Stimulated activated CD8-positive, alpha-beta memory T cell treated with anti-CD3 and anti-CD28 coated beads, Interleukin-4, amount 100 ng/mL, for 4 hours (primary cell): ENCODE results near the gene SFMBT1.
"Not testable (repeated sequence)": the region's sequence is repeated elsewhere in the genome, so short reads cannot be mapped to it uniquely, and the experiment has no call there.

Source experiments
- DNase-seq, 2 donors: peaks; one replicate each; pipeline ENCODE4 v3.0.0-alpha.2; 2020; ENCODE audit warnings: low read depth in 2 of 2, low spot score in 1 of 2

The SFMBT1 gene

GRCh38 chr3:53039376-53039752 lies 6.5 kb downstream of the SFMBT1 start:
- no peak for DNase-seq

DNA sequence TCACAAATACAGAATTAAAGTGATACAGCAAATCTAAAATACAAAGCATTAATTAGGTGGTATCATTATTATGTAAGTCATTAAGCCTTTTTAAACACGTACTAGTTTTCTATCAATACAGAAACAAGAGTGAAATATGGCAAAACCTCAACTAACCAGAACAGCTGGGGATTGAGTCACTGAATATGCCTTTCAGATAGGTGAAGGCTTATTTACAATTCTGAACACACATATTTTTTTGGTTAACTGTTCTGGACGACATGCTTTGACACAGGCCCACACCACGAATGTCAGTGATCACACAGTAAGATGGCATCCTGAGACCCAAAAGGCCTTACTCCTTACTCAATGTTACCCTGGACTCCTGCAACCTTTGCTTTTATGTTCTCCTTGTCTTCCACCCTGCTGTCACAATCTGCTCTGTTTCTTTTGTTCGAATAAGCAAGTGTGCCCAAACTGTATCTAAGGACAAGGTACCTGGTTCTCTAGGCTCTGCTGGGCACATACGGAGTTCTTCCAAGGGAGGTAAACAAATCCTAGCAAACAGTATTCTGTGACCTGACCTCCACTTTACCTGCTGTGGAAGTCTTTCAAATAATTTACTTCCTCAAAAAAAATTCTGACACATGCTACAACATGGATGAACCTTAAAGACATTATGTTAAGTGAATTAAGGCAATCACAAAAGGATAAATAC lies 7.0 kb downstream of the SFMBT1 start:
- DNase-seq, result no peak

- no peak for DNase-seq
These were observed 9.9 kb downstream of the SFMBT1 start for GRCh38 chr3:53035825-53036619.

- not testable (repeated sequence) for DNase-seq
These were observed 10.9 kb downstream of the SFMBT1 start for GRCh38 chr3:53035018-53035417.

DNA sequence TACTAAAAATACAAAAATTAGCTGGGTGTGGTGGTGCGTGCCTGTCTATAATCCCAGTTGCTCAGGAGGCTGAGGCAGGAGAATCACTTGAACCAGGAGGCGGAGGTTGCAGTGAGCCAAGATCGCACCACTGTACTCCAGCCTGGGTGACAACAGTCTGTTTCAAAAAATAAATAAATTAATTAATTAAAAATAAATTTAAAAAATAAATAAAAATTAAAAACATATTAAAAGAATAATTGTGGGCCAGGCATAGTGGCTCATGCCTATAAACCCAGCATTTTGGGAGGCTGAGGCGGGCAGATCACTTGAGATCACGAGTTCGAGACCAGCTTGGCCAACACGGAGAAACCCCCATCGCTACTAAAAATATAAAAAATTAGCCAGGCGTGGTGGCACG lies 11.5 kb downstream of the SFMBT1 start:
- DNase-seq, result not testable (repeated sequence)

DNA sequence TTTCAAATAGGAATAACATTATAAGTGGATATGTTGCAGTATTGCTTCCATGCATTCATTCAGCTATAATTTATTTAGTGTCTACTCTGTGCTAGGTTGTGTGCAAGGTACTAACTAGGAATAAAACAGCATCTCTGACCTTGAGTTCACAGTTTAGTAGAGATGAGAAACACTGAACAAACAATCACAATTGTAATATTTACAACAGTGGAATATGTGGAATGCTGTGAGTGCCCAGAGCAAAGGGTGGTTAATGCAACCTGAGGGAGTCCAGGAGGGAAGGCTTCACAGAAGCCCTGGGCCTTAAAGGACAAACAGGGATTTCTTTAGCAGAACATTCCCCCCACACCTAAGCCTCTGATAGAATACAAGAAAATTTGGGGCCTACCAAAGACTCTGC lies 13.3 kb downstream of the SFMBT1 start:
- no peak for DNase-seq

DNA sequence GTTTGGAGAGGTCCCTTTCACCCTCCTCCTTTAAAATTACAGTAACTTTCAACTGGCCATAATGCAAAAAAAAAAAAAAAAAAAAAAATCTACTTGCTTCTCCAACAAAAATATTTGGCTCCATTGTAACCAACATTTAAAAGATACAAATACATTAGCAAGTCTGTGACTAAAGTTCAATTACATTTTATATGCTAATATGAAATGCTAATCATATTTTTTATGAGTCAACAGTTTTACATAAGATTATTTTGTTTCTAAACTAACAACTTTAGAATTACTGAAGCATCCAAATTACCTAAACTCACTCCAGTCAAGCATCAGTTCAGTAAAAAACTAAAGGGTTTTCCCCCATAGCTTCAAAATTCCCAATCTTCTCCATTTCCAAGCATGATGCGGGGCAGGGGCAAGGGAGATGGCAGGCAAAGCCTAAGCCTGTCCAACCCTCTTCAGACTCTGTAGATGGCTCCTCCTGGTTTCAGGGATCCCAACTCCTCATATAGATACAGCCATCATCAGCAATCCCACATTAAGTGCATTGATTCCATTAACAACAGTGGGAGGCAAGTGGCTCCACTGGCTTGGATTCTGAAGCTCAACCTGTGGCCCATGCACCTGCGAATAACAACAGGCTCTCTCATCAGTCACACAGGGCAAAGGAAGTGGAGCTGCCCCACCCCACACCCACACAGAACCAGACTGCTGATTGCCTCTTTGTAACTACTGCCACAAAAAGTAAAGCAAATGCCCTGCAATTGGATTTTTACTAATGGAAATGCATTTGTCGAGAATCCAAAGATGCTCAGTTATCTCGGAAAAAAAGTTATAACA lies 15.0 kb downstream of the SFMBT1 start:
- peak in 1 of 2 donors; percentile 22 for DNase-seq

DNA sequence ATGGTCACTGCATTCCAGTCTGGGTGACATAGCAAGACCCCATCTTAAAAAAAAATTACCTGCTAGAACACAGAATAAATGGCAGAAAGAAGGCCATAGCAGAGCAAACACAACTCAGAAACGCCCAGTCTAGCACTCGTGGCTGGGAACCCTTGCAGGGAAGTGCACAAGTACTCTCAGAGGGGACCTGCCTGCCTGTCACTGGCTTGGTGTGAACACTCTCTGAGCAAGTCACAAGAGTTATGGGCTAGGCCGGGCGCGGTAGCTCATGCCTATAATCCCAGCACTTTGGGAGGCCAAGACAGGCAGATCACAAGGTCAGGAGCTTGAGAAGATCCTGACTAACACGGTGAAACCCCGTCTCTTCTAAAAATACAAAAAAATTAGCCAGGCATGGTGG lies 17.2 kb downstream of the SFMBT1 start:
- no peak for DNase-seq

DNA sequence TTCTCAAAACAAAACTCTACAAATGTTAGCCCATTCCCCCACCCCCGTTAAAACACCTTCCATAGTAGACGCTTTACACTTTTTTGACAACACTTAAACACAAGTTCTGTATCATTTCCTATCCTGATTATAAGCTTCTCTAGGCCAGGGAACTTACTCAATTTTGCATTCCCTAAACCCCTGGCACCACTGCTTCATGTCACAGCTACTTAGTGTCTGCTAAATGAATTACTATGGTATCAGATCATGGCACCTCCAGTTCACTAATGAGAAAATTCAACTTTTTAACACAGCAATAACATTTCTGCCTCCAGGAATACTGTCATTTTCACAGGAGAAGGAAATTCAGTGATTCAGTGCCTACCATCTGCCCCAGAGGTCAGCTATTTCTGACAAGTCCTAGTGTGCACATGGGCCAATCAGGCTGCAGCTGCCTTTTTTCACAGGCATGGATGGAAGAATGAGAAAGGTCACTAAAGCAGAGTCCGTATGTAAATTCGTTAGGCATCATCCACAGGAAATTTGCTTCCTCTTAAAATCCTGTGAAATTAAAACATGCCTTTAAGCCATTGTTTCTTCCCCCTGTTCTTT lies 18.5 kb downstream of the SFMBT1 start:
- no peak for DNase-seq

DNA sequence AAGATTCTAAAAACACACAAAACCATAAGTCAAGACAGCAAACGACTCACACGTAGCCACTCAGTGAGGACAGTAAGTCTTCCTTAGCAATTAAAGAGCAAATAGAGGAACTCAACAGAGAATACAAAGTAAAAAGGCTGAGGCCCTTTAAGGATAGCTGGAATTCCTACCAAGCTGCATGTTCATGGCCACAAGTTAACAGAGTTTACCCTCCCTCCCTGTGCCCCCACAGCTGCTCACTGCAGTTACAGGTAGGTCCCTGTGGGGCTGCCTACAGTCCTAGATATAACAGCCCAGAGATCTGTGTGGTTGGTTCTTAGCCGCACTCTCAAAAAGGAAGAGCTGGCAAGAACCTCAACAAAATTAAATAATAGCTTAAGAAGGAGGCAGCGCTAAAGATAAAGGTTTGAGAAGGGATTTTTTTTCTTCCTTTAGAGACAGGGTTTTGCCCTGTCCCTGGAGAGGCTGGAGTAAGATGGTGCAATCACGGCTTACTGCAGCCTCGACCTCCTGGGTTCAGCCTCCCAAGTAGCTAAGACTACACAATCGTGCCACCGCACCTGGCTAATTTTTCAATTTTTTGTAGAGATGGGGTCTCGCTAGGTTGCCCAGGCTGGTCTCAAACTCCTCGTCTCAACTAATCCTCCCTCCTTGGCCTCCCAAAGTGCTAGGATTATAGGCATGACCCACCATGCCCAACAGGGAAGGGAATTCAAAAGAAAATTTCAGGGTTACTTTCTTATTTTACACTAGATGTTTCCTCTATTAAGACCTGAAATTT lies 19.3 kb downstream of the SFMBT1 start:
- no peak for DNase-seq

DNA sequence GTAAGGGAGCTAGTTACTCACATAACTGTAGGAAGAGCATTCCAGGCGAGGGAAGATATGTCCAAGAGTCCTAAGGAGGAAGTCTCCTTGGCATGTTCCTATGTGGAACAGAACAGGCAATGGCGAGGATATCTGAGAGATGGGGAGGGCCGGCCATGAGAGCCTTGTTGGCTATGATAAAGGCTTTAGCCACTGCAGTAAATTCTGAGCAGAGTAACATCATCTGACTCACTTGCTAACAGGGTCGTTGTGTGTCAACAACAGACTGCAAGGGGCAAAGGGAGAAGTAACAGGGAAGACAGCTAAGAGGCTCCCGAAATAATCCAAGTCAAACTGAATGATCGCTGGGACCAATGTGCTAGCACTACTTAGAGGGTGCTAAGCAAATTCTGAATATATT lies 21.6 kb downstream of the SFMBT1 start:
- DNase-seq, result no peak

GRCh38 chr3:53023072-53023823 lies 22.6 kb downstream of the SFMBT1 start:
- DNase-seq, result no peak

DNA sequence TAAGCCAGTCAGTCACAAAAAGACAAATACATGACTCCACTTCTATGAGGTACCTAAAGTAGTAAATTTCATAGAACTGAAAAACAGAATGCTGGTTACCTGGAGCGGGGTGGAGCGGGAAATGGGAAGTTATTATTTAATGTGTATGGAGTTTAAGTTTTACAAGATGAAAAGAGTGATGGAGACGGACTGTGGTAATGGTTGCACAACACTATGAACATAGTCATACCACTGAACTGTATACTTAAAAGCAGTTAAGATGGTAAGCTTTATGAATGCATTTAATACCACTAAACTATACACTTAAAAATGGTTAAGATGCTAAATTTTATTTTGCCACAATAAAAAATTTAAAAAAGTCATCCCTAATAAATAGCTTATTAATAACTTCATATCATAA lies 23.2 kb downstream of the SFMBT1 start:
- no peak for DNase-seq

GRCh38 chr3:53016236-53016635 lies 29.6 kb downstream of the SFMBT1 start:
- no peak for DNase-seq

DNA sequence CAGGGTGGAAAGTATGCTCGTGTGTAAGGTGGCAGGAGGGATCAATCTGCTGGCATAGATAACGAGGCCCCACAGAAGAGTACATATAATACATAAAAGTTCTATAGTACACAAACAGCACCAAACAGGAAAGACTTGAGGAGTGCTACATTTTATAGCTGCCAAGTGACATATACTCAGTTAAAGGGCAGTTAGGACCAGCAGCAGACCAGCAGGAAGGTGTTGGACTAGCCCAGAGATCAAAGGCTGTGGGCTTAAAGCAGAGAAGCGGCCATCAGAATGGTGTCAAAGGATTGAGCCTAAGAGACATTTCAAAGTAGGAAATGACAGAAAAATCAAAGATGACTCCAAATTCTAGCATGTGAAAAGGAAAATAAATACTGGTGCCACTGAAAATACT lies 34.5 kb downstream of the SFMBT1 start:
- DNase-seq, result no peak

DNA sequence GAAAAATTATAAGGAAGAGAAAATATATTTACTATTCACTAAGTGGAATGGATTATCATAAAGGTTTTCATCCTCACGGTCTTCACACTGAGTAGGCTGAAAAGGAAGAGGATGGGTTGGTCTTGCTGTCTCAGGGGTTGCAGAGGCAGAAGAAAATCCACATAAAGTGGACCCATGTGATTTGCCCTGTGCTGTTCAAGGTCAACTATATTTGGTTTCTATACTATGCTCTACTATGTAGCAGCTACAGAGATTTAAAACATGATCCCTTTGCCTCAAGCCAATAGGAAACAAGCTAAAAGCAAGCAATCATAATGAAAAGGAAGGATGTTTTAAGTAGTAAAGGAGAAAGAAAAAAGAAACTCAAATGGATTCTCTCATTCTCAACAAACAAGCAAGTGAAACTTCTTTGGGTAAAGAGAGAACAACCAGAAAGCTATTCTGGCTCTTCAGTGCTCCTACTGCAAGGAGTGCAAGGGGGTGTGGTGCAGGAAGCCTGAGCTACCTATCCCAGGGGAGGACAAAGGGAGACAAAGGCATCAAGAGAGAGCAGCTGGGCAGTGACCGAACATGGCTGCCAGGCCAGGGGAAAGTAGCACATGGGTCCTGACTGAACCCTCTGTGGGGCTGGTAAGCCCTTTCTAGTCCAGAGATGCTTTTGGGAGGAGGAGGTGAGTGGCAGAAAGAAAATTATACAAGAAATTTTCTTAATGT lies 35.9 kb downstream of the SFMBT1 start:
- no peak for DNase-seq

DNA sequence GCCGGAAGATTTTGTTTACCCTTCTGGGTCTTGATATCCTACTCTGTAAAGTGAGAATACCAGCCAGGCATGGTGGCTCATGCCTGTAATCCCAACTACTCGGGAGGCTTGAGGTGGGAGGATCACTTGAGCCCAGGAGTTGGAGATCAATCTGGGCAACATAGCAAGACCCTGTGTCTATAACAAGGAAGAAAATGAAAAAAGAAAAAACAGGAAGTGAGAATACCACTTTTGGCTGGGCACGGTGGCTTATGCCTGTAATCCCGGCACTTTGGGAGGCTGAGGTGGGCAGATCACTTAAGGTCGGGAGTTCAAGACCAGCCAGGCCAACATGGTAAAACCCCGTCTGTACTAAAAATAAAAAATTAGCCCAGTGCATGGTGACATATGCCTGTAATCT lies 36.9 kb downstream of the SFMBT1 start:
- DNase-seq, result no peak

DNA sequence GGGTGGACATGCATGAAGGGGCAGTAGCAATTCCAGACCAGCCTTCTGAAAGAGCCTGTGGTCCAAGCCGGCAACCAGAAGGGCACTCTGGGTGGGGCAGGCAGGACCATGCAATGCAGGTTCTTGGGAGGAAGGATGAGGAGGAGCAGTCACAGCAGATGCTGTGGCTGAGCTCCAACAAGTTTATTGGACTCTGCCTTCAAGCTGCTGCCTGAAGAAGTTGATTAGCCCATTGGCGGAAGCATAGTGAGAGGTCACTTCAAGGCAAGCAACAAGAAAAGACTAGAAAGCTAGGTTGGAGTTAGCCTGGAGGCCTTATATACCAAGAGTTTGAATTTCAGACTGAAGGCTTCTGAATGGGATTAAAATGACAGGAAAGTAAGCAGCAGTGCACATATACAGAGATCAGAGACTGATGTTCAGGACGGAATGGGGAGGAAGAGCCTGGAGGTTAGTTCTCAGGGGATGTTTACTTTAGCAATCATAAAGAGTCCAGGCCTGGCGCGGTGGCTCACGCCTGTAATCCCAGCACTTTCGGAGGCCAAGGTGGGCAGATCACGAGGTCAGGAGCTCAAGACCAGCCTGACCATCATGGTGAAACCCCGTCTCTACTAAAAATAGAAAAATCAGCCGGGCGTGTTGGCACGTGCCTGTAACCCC lies 39.9 kb downstream of the SFMBT1 start:
- DNase-seq, result no peak

- DNase-seq, result no peak
These were observed 40.5 kb downstream of the SFMBT1 start for GRCh38 chr3:53005338-53005737.
